Brain microvascular endothelial cell (primary cell): ENCODE measurements around the gene TTLL12.

Experiments
- DNase-seq: peaks from one replicate; pipeline ENCODE4 v3.0.0-alpha.2; 2020
- H3K27ac ChIP-seq: fragments of 250-450 bp; sonication (Bioruptor Pico); 2 replicates; pipeline ENCODE4 v1.5.1; 2020; ENCODE audit warnings: mild to moderate bottlenecking, moderate library complexity
- H3K27me3 ChIP-seq: fragments of 250-450 bp; sonication (Bioruptor Pico); replicated peaks from 2 replicates; pipeline ENCODE4 v1.5.1; 2020; ENCODE audit warnings: mild to moderate bottlenecking
- H3K36me3 ChIP-seq: fragments of 250-450 bp; sonication (Bioruptor Pico); replicated peaks from 2 replicates; pipeline ENCODE4 v1.5.1; 2020; ENCODE audit warnings: mild to moderate bottlenecking
- H3K4me3 ChIP-seq: 2 replicates; pipeline ENCODE4 v1.5.1; 2011; ENCODE audit warnings: low read depth, mild to moderate bottlenecking, control low read depth, low read length, moderate library complexity
- in situ Hi-C: cut with HindIII; loops from 2 replicates; pipeline ENCODE4 v1.10.0; 2017; ENCODE audit warnings: low sequenced_read_pairs, low pct_ligation_motif_present
- TF ChIP-seq, protein P1 (sequence below): IDR thresholded peaks from 2 replicates; pipeline ENCODE4 v1.5.1; 2011; ENCODE audit warnings: low read depth, mild to moderate bottlenecking, moderate library complexity, low read length, control low read depth, inconsistent platforms; ENCODE audit errors: missing control alignments

Gene TTLL12

DNA sequence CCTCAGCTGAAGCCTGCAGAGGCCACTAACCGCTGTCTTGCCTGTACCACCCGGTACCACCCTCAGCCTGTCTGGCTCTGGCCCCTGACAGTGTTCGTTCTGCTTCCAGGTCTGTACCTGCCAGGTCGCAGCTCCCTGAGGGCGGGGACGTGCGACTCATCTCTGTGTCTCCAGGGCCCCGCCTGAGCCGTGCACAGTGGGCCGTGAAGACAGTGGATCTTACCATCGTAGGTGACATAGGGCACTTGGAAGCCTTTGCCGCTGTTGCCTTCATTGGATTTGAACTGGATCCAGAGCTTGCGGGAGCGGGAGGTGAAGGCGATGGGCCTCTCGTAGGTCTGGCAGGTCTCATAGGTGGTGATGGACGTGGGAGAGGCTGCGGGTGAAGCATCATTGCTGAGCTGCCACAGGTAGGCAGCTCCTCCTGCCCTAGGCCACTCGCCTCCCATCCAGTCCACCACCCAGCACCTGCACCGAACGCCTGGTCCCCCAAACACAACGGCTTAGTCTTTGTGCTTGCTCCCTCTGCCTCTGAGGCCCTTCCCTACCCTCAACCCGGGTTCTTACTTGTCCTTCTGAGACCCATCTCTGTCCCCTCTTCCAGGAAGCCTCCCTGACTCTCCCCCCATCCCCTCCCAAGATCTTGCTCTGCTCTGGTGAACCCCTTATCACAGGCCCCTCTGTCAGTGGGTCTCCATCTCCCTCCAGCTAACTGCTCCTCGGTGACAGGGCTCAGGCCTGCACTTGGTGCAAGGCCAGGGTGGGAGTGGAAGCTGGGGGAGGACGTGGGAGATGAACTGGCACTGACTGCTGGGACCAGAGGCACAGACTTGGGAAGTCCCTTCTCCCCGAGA is 21.1 kb upstream of the TTLL12 start:
- Histone ChIP-seq H3K27ac (no peak overlapping the region), H3K36me3 (no peaks in the 10 kb centered on the region), H3K27me3 (no peaks in the 10 kb centered on the region), H3K4me3 (no peak overlapping the region)
- in situ Hi-C loops: no loop called here
- DNase-seq: no peak
- TF ChIP-seq, protein P1, sequence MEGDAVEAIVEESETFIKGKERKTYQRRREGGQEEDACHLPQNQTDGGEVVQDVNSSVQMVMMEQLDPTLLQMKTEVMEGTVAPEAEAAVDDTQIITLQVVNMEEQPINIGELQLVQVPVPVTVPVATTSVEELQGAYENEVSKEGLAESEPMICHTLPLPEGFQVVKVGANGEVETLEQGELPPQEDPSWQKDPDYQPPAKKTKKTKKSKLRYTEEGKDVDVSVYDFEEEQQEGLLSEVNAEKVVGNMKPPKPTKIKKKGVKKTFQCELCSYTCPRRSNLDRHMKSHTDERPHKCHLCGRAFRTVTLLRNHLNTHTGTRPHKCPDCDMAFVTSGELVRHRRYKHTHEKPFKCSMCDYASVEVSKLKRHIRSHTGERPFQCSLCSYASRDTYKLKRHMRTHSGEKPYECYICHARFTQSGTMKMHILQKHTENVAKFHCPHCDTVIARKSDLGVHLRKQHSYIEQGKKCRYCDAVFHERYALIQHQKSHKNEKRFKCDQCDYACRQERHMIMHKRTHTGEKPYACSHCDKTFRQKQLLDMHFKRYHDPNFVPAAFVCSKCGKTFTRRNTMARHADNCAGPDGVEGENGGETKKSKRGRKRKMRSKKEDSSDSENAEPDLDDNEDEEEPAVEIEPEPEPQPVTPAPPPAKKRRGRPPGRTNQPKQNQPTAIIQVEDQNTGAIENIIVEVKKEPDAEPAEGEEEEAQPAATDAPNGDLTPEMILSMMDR: no peak

DNA sequence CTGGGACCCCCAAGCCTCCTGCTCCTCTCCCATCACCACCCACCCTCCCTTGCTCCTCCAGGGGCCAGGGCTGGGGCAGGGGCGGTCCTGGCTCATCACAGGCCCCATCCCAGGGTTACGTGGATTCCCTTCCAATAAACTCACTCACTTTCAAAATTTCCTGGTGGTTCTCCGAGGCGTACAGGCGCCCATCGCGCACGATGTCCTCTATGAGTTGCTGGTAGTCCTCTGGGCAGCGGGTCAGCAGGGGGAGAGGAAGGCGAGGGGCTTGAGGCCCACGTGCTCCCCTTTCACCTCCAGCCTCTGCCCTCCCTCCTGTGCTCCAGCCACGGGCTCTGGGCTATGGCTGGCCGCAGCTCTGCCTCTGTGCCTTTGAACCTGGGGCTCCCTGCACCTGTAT is 20.5 kb upstream of the TTLL12 start:
- in situ Hi-C loops: no loop called here
- no peak for DNase-seq
- H3K27me3 ChIP-seq: no peaks in the 10 kb centered on the region
- TF ChIP-seq, protein P1: no peak
- H3K27ac ChIP-seq: no peak overlapping the region
- no peaks in the 10 kb centered on the region for H3K36me3 ChIP-seq
- H3K4me3 ChIP-seq: no peak overlapping the region

- H3K27ac ChIP-seq: no peak overlapping the region
- no peaks in the 10 kb centered on the region for H3K27me3 ChIP-seq
- in situ Hi-C loops: no loop called here
Observed at GRCh38 chr22:43206509-43207161, 19.7 kb upstream of the TTLL12 start.

DNA sequence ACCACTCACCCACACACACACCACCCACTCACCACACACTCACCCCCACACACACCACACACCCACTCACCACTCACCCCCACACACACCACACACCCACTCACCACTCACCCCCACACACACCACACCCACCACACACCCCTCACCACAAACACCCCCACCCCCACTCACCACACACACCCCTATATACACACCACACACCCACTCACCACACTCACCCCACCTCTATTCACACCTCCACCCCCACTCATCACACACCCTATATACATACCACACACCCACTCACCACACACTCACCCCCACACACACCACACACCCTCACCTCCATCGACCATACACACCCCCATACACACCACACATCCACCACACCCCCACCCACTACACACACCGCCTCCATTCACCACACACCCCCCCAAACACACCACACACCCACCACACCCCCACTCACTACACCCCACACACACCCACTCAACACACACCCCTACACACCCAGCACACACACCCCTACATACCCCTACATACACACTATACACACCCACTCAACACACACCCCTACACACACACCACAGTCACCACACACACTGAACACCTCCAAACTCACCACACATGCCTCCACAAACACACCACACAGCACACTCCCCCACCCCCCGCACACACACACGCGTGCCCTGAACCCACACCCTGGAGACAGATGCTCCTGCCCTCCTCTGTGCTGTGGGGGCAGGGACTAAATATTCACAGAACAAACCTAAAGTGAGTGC is 19.0 kb upstream of the TTLL12 start:
- no peaks in the 10 kb centered on the region for H3K36me3 ChIP-seq
- no peak for DNase-seq

More at GRCh38 chr22:43206509-43207161, 19.7 kb upstream of the TTLL12 start:
- DNase-seq: no peak
- no peaks in the 10 kb centered on the region for H3K36me3 ChIP-seq
- H3K4me3 ChIP-seq: no peak overlapping the region
- TF ChIP-seq, protein P1: no peak

DNA sequence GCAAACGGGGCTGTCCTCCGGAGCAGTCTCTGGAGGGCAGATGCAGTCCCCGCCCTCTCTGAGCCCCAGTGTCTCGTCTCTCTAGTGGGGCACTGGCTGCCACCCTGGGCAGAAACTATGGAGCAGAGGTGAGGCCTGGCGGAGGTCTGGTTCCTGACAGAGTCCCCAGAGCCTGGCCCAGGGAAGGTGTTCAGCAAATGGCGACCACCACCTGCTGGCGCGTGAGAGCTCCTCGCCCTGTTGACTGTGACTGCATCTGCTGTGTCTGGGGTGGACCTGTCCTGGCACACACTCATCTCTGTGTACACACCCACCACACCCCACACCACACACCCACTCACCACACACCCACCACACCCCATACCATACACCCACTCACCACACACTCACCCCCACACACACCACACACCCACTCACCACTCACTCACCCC is 18.3 kb upstream of the TTLL12 start:
- Histone ChIP-seq H3K4me3 (no peak overlapping the region), H3K36me3 (no peaks in the 10 kb centered on the region), H3K27me3 (no peaks in the 10 kb centered on the region), H3K27ac (no peak overlapping the region)
- TF ChIP-seq, protein P1: no peak
- DNase-seq: no peak
- in situ Hi-C loops: no loop called here

More for the DNA sequence above, 19.0 kb upstream of the TTLL12 start:
- TF ChIP-seq, protein P1: no peak
- H3K4me3 ChIP-seq: no peak overlapping the region
- H3K27ac ChIP-seq: no peak overlapping the region
- H3K27me3 ChIP-seq: no peaks in the 10 kb centered on the region
- in situ Hi-C loops: no loop called here
